ENCODE data around the gene MCUB. TPM values are rescaled to one million over a fixed set of nuclear protein-coding genes. Genes with fewer than 3 reads are reported as not detected.

The MCUB gene
- total and polyA plus RNA-seq, 4 donors = 1.3 to 4.9 (median 1.9) TPM

DNA sequence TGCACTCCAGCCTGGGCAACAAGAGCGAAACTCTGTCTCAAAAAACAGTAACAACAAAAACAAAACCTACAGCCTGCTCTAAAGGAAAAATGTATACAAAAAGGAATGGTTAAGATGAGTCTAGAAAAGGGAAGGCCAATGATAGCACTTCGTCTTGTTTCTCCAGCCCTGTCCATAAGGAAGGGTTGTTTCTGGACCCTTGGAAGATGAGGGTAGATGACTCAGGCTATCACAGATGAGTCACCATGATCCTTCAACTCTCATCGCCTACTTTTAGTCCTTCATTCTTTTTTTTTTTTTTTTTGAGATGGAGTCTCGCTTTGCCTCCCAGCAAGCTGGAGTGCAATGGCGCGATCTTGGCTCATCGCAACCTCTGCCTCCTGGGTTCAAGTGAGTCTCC is 161.0 kb downstream of the MCUB start:
- Histone ChIP-seq H3K27me3 (ENCODE audit: control insufficient read depth in 4 of 4, insufficient read depth in 4 of 4, low read length in 3 of 4) (no peaks in the 10 kb centered on the region), H3K9ac (ENCODE audit: low read depth in 1 of 2, low read length in 2 of 2) (no peak overlapping the region), H3K9me3 (ENCODE audit: control insufficient read depth in 4 of 4, low read length in 3 of 4) (no peaks in the 10 kb centered on the region), H3K27ac (ENCODE audit: low read depth in 1 of 2, low read length in 2 of 2) (no peak overlapping the region), H3K36me3 (ENCODE audit: control insufficient read depth in 4 of 4, insufficient read depth in 3 of 4, low read depth in 1 of 4, low read length in 3 of 4) (peaks cover 3 to 14% (median 11%) of the 10 kb centered on the region in 4 donors), H3K4me3 (ENCODE audit: low read depth in 1 of 3, low read length in 3 of 3) (no peak overlapping the region), H3K4me1 (ENCODE audit: control insufficient read depth in 4 of 4, insufficient read depth in 4 of 4, low read length in 3 of 4) (no peaks in the 10 kb centered on the region)
- TF ChIP-seq GABPA (IDR thresholded peaks at IDR 0.05 in 1 of 2, conservative IDR thresholded peaks at IDR 0.05 in 1 of 2) = no peak
- TF ChIP-seq, protein P1, sequence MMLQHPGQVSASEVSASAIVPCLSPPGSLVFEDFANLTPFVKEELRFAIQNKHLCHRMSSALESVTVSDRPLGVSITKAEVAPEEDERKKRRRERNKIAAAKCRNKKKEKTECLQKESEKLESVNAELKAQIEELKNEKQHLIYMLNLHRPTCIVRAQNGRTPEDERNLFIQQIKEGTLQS (IDR thresholded peaks at IDR 0.05) = no peak
- no peak for TF ChIP-seq EGR1 (IDR thresholded peaks at IDR 0.05; ENCODE audit: low read depth in 2 of 2)
- no peak for TF ChIP-seq JUND (IDR thresholded peaks at IDR 0.05)
- no peak for TF ChIP-seq TAF1 (conservative IDR thresholded peaks at IDR 0.05)
- TF ChIP-seq YY1 (IDR thresholded peaks at IDR 0.05) = no peak
- TF ChIP-seq, protein P2, sequence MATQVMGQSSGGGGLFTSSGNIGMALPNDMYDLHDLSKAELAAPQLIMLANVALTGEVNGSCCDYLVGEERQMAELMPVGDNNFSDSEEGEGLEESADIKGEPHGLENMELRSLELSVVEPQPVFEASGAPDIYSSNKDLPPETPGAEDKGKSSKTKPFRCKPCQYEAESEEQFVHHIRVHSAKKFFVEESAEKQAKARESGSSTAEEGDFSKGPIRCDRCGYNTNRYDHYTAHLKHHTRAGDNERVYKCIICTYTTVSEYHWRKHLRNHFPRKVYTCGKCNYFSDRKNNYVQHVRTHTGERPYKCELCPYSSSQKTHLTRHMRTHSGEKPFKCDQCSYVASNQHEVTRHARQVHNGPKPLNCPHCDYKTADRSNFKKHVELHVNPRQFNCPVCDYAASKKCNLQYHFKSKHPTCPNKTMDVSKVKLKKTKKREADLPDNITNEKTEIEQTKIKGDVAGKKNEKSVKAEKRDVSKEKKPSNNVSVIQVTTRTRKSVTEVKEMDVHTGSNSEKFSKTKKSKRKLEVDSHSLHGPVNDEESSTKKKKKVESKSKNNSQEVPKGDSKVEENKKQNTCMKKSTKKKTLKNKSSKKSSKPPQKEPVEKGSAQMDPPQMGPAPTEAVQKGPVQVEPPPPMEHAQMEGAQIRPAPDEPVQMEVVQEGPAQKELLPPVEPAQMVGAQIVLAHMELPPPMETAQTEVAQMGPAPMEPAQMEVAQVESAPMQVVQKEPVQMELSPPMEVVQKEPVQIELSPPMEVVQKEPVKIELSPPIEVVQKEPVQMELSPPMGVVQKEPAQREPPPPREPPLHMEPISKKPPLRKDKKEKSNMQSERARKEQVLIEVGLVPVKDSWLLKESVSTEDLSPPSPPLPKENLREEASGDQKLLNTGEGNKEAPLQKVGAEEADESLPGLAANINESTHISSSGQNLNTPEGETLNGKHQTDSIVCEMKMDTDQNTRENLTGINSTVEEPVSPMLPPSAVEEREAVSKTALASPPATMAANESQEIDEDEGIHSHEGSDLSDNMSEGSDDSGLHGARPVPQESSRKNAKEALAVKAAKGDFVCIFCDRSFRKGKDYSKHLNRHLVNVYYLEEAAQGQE (IDR thresholded peaks at IDR 0.05) = no peak
- TF ChIP-seq, protein P3, sequence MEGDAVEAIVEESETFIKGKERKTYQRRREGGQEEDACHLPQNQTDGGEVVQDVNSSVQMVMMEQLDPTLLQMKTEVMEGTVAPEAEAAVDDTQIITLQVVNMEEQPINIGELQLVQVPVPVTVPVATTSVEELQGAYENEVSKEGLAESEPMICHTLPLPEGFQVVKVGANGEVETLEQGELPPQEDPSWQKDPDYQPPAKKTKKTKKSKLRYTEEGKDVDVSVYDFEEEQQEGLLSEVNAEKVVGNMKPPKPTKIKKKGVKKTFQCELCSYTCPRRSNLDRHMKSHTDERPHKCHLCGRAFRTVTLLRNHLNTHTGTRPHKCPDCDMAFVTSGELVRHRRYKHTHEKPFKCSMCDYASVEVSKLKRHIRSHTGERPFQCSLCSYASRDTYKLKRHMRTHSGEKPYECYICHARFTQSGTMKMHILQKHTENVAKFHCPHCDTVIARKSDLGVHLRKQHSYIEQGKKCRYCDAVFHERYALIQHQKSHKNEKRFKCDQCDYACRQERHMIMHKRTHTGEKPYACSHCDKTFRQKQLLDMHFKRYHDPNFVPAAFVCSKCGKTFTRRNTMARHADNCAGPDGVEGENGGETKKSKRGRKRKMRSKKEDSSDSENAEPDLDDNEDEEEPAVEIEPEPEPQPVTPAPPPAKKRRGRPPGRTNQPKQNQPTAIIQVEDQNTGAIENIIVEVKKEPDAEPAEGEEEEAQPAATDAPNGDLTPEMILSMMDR (IDR thresholded peaks at IDR 0.05; ENCODE audit: low read depth, low read length, missing input control) = no peak
- TF ChIP-seq SP1 (IDR thresholded peaks at IDR 0.05) = no peak
- no peak for TF ChIP-seq HNF4G (IDR thresholded peaks at IDR 0.05)
- TF ChIP-seq NR2F2 (IDR thresholded peaks at IDR 0.05) = no peak
- no peak for TF ChIP-seq RXRA (IDR thresholded peaks at IDR 0.05)
- TF ChIP-seq RAD21 (IDR thresholded peaks at IDR 0.05) = no peak
- TF ChIP-seq FOXA1 (IDR thresholded peaks at IDR 0.05) = no peak
- TF ChIP-seq FOXA2 (IDR thresholded peaks at IDR 0.05) = no peak
- TF ChIP-seq HNF4A (conservative IDR thresholded peaks at IDR 0.05) = no peak
- TF ChIP-seq, protein P4, sequence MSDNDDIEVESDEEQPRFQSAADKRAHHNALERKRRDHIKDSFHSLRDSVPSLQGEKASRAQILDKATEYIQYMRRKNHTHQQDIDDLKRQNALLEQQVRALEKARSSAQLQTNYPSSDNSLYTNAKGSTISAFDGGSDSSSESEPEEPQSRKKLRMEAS (IDR thresholded peaks at IDR 0.05) = no peak
- TF ChIP-seq ZBTB33 (IDR thresholded peaks at IDR 0.05) = no peak
- 98% methylated on average over 7 of the region's 7 CpGs for WGBS
- DNase-seq (ENCODE audit: low spot score) = no peak
